GM19328 (cell line): ENCODE measurements around the gene SRP54.
A peak's percentile ranks its signal among the peaks of the same experiment; 100 is the strongest.
"Not testable (repeated sequence)": the region's sequence is repeated elsewhere in the genome, so short reads cannot be mapped to it uniquely, and the experiment has no call there.

ENCODE experiments used
- ATAC-seq: cut with Tn5 transposase; IDR thresholded peaks from one replicate; pipeline ENCODE4 v1.9.1; 2021; ENCODE audit warnings: mild to moderate bottlenecking, moderate library complexity; ENCODE audit not compliant: unreplicated experiment

The SRP54 gene

GRCh38 chr14:34982421-34983147 lies at the start of gene SRP54:
Gene SRP54, plus strand, starts transcription at chr14:34982992. Its CDS starts 13,718 bp downstream, at chr14:34996710.
- peak; percentile 82 for ATAC-seq

- no peak for ATAC-seq
Measured at GRCh38 chr14:34933301-34933700, 49.5 kb upstream of the SRP54 start.

- no peak for ATAC-seq
Measured at GRCh38 chr14:34935488-34935887, 47.3 kb upstream of the SRP54 start.

GRCh38 chr14:34937442-34937841 lies 45.4 kb upstream of the SRP54 start:
- ATAC-seq: no peak

- no peak for ATAC-seq
Measured at GRCh38 chr14:34937876-34938275, 44.9 kb upstream of the SRP54 start.

GRCh38 chr14:34943506-34943905 lies 39.3 kb upstream of the SRP54 start:
- no peak for ATAC-seq

GRCh38 chr14:34944744-34945143 lies 38.0 kb upstream of the SRP54 start:
- ATAC-seq: no peak

- ATAC-seq: no peak
Measured at GRCh38 chr14:34946699-34947098, 36.1 kb upstream of the SRP54 start.

GRCh38 chr14:34951286-34951685 lies 31.5 kb upstream of the SRP54 start:
- no peak for ATAC-seq

GRCh38 chr14:34956931-34957330 lies 25.9 kb upstream of the SRP54 start:
- no peak for ATAC-seq

- ATAC-seq: no peak
Measured at GRCh38 chr14:34957771-34958286, 25.0 kb upstream of the SRP54 start.

- not testable (repeated sequence) for ATAC-seq
Measured at GRCh38 chr14:34962106-34962505, 20.7 kb upstream of the SRP54 start.

- no peak for ATAC-seq
Measured at GRCh38 chr14:34964977-34965764, 17.6 kb upstream of the SRP54 start.

- ATAC-seq: no peak
Measured at GRCh38 chr14:34965912-34966311, 16.9 kb upstream of the SRP54 start.

- ATAC-seq: peak; percentile 60
Measured at GRCh38 chr14:34966413-34966812, 16.4 kb upstream of the SRP54 start.

GRCh38 chr14:34970665-34971064 lies 12.1 kb upstream of the SRP54 start:
- no peak for ATAC-seq

GRCh38 chr14:34971381-34971780 lies 11.4 kb upstream of the SRP54 start:
- no peak for ATAC-seq

- no peak for ATAC-seq
Measured at GRCh38 chr14:34971801-34972200, 11.0 kb upstream of the SRP54 start.

GRCh38 chr14:34978444-34978843 lies 4.3 kb upstream of the SRP54 start:
- ATAC-seq: no peak

GRCh38 chr14:34980337-34980900 lies 2.4 kb upstream of the SRP54 start:
- ATAC-seq: no peak

GRCh38 chr14:34981743-34982420 lies 910 bp upstream of the SRP54 start:
- ATAC-seq: peak; percentile 4
